ENCODE measurements around the gene IL22RA2. TPM values are rescaled to one million over a fixed set of nuclear protein-coding genes. Genes with fewer than 3 reads are reported as not detected.

IL22RA2 gene
- total and polyA plus RNA-seq, 4 donors: 0.02 to 0.20 TPM; not detected in 2

DNA sequence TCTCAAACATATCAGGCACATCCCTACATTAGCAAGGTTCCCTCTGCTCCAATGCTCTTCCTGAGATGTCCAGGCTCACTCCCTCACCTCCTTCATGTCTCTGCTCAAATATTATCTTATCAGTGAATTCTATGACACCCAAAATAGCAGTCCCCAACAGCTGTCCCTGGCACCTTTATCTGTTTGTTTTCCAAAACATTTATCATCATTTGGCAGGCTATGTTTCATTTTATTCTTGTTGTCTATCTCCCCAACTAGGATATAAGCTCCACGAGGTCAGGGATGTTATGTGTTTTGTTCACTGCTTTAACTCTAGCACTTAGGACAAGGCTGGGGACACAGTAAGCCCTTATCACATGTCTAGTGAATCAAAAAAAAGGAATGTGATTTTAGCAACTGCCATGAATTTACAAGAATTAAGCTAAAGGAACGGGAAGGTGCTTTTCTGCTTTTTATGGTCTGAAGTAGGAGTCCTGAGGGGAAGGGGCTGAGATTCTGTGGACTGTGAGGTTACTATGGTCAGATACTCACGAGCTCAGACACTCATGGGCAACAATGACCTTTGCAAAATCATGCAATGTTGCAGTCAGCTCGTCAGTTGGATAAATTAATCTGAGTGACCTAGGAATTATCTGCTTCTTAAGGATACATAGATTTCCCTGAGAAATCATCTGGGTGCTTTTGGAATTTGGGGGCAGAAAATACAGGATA lies 1.9 kb upstream of the IL22RA2 start:
- Histone ChIP-seq H3K27me3 (ENCODE audit: control insufficient read depth in 3 of 3, insufficient read depth in 3 of 3, low read length in 2 of 3) (no peaks in the 10 kb centered on the region), H3K4me3 (no peak overlapping the region), H3K4me1 (ENCODE audit: control insufficient read depth in 5 of 5, insufficient read depth in 5 of 5, low read length in 5 of 5) (peaks cover 0 to 3% (median 0%) of the 10 kb centered on the region in 5 donors), H3K36me3 (ENCODE audit: control insufficient read depth in 4 of 4, insufficient read depth in 4 of 4, low read length in 4 of 4) (no peaks in the 10 kb centered on the region), H3K27ac (ENCODE audit: low read depth in 1 of 2, low read length in 1 of 2) (peak overlapping the region in 1 of 2 donors; percentile 36), H3K9me3 (ENCODE audit: control insufficient read depth in 4 of 4, insufficient read depth in 3 of 4, low read length in 3 of 4) (peaks cover 0 to 1% (median 0%) of the 10 kb centered on the region in 4 donors), H3K9ac (ENCODE audit: insufficient read depth in 1 of 2, low read length in 2 of 2) (no peak overlapping the region)
- ATAC-seq (ENCODE audit: insufficient read depth, low FRiP score) (no peak), DNase-seq (no peak)
- TF ChIP-seq, protein P1, sequence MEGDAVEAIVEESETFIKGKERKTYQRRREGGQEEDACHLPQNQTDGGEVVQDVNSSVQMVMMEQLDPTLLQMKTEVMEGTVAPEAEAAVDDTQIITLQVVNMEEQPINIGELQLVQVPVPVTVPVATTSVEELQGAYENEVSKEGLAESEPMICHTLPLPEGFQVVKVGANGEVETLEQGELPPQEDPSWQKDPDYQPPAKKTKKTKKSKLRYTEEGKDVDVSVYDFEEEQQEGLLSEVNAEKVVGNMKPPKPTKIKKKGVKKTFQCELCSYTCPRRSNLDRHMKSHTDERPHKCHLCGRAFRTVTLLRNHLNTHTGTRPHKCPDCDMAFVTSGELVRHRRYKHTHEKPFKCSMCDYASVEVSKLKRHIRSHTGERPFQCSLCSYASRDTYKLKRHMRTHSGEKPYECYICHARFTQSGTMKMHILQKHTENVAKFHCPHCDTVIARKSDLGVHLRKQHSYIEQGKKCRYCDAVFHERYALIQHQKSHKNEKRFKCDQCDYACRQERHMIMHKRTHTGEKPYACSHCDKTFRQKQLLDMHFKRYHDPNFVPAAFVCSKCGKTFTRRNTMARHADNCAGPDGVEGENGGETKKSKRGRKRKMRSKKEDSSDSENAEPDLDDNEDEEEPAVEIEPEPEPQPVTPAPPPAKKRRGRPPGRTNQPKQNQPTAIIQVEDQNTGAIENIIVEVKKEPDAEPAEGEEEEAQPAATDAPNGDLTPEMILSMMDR (IDR thresholded peaks at IDR 0.05; ENCODE audit: control extremely low read depth, extremely low read depth): no peak
- 67 to 76% methylated on average over 4 of the region's 4 CpGs for WGBS, 2 donors

DNA sequence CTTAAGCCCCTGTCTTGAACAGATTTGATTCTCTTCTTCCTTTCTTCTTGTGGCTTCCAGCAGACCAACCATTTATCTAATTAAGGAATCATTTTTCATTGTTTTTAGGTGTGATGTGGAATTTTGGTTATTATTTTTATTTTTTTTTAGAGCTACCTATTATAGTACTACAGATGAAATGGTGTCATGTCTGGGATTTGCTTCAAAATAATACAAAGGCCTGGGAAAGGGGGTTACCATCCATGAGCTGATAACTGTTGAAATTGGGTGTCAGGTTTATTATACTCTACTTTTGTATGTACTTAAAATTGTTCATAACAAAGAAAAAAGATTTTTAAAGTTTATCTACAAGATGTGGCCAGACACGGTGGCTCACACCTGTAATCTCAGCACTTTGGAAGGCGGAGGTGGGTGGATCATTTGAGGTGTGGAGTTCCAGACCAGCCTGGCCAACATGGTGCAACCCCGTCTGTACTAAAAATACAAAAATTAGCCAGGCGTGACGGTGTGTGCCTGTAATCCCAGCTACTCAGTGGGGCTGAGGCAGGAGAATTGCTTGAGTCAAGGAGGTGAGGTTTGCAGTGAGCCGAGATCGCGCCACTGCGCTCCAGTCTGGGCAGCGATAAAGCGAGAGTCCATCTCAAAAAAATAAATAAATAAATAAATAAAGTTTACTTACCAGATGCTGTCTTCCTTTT lies 561 bp downstream of the IL22RA2 start:
- no peak for ATAC-seq (ENCODE audit: insufficient read depth, low FRiP score)

DNA sequence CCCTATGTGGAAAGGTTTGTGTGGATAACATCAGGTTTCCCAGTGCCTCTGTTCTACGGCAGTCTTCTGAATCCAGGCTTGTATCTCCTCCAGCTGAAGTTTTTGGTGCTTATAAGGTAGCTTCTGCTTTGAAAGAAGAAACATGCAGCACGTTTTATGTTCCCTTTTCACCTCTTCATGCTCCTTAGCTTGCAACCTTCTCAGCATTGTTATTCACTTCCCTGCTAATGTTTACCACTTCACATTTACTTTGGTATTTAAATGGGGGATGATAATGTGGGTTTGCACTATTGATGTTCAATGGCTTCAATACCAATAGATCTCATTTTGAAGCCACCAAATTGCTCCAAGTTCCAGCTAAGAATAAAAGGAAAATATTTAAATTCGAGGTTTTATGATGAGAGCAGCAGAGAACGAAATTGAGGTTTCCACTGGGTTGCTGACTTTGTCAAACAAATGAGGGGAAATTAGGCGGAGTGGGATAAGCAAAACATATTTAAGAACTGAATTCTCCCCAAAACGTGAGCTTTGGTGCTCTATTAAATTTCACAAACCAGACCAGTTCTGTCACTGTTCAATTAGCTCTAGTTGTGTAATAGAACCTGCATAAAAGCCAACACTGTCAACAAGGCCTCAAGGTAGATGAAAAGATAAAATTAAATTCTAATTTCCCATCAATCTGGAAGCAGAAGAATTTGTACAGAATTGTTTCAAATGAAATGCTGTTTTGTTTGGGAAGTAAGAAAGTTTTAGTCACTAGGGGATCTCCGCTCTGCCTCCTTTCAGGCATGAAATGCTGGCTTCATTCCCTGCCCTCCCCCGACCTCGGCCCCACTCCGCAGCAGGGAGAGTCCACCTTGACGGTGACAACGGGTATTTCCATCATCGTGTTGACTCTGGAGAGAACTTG lies 1.4 kb downstream of the IL22RA2 start:
- no peak overlapping the region for H3K4me3 ChIP-seq
- H3K27ac ChIP-seq (ENCODE audit: low read depth in 1 of 2, low read length in 1 of 2): no peak overlapping the region
- no peaks in the 10 kb centered on the region for H3K36me3 ChIP-seq (ENCODE audit: control insufficient read depth in 4 of 4, insufficient read depth in 4 of 4, low read length in 4 of 4)
- H3K9ac ChIP-seq (ENCODE audit: insufficient read depth in 1 of 2, low read length in 2 of 2): no peak overlapping the region
- no peak for ATAC-seq (ENCODE audit: insufficient read depth, low FRiP score)
- WGBS, 2 donors: 70 to 84% methylated on average over 13 of the region's 13 CpGs
- no peak for DNase-seq
- no peaks in the 10 kb centered on the region for H3K9me3 ChIP-seq (ENCODE audit: control insufficient read depth in 4 of 4, insufficient read depth in 3 of 4, low read length in 3 of 4)
- H3K4me1 ChIP-seq (ENCODE audit: control insufficient read depth in 5 of 5, insufficient read depth in 5 of 5, low read length in 5 of 5): no peaks in the 10 kb centered on the region
- H3K27me3 ChIP-seq (ENCODE audit: control insufficient read depth in 3 of 3, insufficient read depth in 3 of 3, low read length in 2 of 3): no peaks in the 10 kb centered on the region
- TF ChIP-seq, protein P1 (IDR thresholded peaks at IDR 0.05; ENCODE audit: control extremely low read depth, extremely low read depth): no peak

More for the DNA sequence above, 561 bp downstream of the IL22RA2 start:
- Histone ChIP-seq H3K4me1 (ENCODE audit: control insufficient read depth in 5 of 5, insufficient read depth in 5 of 5, low read length in 5 of 5) (no peaks in the 10 kb centered on the region), H3K9me3 (ENCODE audit: control insufficient read depth in 4 of 4, insufficient read depth in 3 of 4, low read length in 3 of 4) (no peaks in the 10 kb centered on the region), H3K36me3 (ENCODE audit: control insufficient read depth in 4 of 4, insufficient read depth in 4 of 4, low read length in 4 of 4) (no peaks in the 10 kb centered on the region), H3K27ac (ENCODE audit: low read depth in 1 of 2, low read length in 1 of 2) (no peak overlapping the region), H3K9ac (ENCODE audit: insufficient read depth in 1 of 2, low read length in 2 of 2) (no peak overlapping the region), H3K4me3 (no peak overlapping the region), H3K27me3 (ENCODE audit: control insufficient read depth in 3 of 3, insufficient read depth in 3 of 3, low read length in 2 of 3) (no peaks in the 10 kb centered on the region)
- TF ChIP-seq, protein P1 (IDR thresholded peaks at IDR 0.05; ENCODE audit: control extremely low read depth, extremely low read depth): no peak
- no peak for DNase-seq
- WGBS, 2 donors: 96 to 98% methylated on average over 11 of the region's 11 CpGs

Measured in lung (tissue), 12 donors.